GM19025 (cell line): ENCODE results near the gene PPFIA3.

Experiments
- ATAC-seq: cut with Tn5 transposase; IDR thresholded peaks from one replicate; pipeline ENCODE4 v1.9.1; 2021; ENCODE audit warnings: mild to moderate bottlenecking, low read depth, moderate library complexity; ENCODE audit not compliant: unreplicated experiment

The PPFIA3 gene

DNA sequence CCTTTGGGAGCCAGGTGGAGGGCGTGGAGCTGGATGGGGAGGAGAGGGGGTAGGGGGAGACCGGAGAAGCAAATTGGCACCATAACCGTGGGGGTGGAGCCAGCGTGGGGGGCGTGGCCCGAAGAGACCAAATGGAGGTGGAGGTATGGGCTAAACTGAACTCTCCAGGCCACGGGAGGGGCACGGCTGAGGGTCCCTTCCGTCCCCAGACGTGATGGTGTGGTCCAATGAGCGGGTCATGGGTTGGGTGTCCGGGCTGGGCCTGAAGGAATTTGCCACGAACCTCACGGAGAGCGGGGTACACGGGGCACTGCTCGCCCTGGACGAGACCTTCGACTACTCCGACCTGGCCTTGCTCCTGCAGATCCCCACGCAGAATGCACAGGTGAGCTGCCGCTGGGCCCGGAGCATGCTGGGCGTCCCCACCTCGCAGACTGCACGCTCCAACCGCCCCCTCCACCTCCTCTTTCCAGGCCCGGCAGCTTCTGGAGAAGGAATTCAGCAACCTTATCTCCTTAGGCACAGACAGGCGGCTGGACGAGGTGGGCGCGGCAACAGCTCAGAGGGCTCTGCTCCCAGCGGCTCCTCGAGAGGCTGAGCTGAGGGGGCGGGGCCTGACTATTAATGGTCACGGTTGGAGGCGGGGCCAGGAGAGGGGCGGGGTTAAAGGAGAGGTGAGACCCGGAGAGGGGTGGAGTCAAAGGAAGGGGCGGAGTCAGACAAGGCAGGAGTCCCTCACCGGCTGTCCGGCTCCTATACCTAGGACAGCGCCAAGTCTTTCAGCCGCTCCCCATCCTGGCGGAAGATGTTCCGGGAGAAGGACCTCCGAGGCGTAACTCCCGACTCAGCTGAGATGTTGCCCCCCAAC, 29.7 kb downstream of the PPFIA3 start:
- no peak for ATAC-seq

DNA sequence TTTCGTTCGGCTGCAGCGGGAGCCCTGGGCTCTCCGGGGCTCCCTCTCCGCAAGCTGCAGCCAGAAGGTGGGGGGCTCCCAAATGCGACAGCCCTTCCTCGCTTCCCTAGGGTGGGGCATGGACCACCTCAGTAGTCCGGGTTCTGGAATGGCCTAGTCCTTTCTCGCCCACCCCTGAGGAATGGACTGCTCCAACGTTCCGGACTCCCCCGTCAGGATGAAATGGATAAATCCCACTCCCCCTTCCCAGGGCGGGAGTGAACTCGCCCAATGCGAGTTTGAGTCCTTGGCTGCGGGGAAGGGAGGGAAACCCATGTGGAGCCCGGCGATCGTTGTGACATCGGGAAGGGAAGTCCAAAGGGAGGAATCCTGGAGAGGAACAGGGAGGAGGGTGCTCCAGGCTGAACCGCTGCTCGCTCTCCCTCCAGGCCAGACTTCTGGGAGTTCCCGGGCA, 30.3 kb downstream of the PPFIA3 start:
- ATAC-seq, result no peak

DNA sequence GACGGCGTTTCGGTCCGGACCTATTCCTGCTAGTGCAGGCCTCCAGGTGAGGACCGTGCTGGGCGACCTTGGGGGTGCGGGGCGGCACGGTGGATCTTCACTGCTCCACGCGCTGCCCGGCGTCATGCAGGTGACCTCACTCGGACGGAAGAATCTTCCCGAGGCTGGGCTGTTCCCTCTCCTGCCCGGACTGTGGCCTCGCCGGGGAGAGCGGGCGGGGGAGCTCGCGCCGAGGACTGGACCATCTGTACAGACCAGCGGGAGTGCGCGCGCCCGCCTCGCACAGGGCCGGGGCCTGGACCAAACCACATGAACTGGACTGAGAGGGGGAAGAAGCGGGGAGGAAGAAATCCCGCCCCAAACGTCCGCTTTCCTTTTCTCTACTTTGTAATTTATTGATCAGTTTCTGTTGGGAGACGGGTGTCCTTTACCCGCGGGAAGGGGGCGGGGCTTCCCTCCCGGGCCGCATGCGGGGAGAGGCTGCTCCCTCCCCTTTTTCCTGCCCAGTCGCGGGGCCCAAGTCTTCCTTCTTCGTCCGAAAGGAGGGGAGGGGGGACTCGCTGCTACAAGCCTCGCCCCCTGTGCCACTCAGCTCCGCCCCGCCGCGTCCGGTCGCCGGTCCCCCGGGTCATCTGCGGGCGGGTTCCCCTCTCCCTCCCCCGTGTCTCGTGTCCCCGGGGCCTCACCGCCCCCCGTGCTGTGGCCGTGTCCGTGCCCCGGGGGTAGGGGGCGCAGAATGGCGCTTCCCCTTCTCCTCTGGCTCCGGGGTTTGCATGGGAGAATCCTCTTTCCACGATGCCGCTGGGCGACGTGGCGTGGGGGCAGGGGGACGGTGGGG, 31.0 kb downstream of the PPFIA3 start:
- no peak for ATAC-seq

DNA sequence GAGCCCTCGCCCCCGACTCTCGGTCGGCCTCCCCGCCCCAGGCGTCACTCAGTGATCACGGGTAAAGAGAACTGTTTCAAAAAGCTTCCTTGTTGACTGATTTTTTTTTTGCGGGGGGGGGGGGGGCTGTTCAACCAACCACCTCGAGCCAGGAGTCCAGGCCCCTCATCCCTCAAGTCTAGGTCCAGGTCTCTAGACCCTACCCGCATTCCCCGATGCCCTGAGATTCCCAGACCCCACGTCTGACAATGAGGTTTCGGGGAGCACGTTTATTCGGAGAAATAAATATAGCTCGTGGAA, 31.6 kb downstream of the PPFIA3 start:
- no peak for ATAC-seq

DNA sequence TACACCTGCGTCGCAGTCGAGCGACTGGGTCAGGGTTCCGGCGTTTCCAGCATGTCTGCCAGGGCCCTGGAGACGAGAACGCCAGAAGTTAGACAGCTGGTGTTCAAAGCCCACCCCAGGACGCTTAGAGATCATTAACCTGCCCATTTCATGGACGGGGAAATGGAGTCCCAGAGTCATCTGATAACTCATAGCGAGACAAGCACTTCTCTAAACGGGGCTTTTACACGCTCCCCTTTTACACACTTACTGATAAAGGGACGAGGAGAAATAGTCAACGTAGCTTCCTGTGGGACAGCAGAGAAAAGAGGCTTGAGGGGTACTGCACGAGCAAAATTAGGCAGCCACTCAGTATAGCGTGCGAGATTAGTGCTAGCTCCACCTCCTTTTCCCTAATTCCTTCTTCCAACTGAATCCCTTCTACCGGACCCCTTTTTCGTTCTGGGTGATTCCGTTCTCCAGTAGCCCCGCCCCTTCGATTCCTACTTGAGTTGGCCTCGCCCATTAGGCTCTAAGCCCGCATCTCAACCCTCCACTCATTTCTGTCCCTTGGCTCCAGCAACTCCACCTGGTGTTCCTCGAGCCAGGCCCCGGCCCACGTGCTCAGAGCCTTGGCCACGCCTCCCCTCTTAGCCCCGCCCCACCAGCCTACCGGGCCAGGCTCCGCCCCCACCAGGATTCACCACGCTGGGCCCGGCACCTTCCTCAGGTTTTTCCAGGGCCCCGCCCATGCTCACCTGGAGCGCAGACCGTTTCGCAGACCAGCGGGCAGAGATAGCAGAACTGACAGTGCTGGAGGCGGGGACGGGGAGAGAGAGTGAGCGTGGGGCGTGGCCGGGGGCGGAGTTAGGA, 32.1 kb downstream of the PPFIA3 start:
- no peak for ATAC-seq

DNA sequence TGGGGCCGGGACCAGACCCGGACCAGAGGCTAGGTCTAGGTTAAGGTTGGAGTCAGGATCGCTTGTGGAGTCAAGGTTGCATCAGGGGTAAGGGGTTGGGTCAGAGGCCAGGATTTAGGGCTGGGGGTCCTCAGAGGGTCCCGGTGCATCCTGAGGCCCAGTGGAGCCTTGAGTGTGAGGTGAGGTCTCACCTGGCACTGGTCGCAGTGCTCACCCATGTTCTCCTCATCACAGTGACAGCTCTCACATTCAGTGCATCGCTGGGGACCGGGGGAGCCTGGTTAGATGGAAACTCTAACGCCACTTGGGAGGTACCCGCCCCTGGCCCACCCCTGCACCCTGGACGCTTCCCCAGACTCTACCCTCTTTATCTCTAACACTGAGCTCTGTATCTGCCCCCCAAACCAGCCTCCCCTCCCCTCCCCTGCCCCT, 32.8 kb downstream of the PPFIA3 start:
- ATAC-seq, result no peak

DNA sequence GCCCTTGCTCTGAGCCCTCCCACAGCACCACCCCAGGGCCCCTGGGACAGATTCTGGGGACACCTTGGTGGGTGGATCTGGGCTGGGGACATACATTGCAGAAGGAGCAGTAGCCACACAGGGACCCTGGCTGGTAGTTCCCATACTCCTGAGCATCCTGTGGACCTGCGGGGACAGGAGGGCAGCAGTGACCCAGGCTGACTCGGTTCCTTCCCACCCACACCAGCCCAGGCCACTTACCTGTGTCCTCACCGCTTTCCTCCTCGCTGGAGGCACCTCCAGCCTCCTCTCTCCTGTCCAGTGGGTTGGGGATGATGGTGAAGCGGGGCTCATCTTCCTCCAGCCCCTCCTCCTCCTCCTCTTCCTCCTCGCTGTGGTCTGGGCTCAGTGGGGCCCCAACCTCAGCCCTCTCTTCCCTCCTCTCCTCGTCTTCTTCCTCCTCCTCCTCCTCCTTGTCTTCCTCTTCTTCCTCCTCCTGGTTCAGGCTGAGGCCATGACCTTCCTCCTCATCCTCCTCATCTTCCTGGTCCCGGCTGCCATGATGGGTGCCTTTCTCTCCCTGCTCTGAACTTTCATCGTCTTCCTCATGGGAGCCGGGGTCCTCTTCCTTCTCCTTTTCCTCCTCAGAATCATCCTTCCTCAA, 33.9 kb downstream of the PPFIA3 start:
- no peak for ATAC-seq

DNA sequence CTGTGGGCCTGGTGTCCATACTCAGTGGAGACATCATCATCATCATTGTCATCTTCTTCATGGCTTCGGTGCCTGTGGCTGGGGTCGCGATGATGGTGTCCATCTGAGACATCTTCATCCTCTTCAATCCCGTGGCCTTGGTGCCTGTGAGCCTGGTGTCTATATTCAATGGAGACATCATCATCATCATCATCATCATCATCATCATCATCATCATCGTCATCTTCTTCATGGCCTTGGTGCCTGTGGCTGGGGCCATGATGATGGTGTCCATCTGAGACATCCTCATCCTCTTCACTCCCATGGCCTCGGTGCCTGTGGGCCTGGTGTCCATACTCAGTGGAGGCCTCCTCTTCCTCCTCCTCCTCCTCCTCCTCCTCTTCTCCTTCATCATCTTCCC, 34.9 kb downstream of the PPFIA3 start:
- ATAC-seq, result no peak

DNA sequence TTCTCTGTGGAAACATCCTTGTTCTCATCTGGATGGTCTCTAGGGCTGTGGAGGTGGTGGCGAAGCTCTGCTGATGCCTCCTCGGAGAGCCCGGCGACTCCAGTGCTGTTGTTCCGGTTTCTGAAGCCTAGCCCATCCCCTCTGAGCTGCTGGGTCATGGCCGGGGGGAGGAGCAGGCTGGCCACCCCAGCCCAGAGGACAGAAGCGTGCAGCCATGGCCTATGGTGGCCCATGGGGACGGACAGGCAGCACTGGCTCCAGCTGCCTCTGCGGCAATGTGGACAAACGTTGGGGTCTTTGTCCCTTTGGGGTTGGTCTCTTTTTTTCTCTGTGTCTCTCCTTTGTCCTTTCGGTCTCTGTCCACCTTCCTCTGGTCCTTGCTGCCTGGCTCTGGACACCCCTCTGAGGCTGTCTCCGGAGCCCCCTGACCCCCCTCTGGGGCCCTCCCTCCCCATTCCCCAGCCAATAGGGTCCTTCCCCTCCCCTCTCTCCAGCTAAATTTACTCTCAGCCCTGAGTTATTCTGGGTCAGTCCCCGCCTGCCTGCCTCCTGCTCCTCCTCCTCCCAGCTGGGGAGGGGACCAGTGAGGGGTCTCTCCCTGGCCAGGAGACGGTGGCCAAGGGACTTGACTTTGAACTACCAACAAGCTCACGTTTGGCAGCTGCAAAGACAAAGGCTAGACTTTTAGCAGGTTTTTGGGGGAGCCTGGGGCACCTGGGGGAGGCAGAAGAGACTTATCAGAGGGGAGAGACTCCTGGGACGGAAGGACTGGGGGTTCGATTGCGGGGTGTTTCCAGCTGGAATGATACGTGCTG, 35.9 kb downstream of the PPFIA3 start, which contains the start of gene HRC:
Gene HRC (minus strand): TSS at position 392 of the 815 bp plus-strand sequence. CDS start 159 bp downstream, at position 233.
- ATAC-seq, result no peak

DNA sequence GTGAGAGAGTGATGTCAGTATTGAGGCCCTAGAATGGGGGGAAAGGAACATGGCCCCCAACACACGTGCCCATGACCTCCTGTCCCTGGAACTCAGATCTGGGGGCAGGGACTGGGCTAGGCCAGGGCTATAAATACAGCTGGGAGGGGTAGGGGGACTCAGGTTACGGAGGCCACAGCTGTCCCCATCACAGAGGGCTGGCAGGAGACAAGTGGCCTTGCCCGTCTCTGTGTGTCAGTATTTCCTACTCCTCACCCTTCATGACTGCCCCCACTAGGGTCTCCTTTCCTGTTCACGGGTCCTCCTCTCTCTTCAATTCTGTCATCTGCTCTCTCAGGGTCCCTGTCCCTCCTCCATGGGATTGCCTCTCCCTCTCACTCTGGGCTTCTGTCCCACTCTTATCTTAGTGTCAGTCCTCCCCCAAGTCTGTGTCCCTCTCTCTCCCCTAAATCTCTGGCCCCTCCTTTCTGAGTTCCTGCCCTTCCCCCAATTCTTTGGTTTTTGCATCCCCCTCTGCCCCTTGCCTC, 36.5 kb downstream of the PPFIA3 start:
- ATAC-seq, result no peak

DNA sequence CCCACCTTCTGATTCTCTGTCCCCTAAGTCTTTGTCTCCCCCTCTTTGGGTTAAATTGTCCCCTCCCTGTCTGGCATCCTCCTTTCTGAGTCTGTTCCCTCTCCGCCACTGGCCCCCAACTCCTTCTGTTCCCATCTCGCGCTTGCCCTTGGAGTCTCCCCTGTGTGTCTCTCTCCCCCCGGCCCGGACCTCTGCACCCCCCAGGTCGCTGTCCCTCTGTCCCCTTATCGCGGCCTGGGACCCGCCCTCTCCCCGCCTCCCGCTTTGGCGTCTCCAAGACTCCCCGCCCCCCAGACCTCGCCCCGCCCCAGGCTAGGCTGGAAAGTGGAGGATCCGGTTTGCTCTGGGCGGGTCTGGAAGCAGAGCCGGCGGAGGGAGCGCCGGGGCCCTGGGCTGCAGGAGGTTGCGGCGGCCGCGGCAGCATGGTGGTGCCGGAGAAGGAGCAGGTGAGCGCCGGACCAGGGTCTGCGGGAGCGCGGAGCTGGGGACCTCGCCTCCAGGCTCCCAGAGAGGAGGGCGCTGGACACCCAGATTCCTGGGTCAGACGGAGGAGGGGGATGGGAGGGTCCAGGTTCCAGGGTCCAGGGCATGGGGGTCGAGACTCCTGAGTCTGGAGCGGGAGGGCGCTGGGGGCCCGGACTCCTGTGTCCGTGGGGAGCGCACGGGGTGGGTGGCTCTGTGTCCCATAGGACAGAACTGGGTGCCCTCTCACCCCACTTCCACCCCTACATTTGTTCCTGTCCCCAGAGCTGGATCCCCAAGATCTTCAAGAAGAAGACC, 38.3 kb downstream of the PPFIA3 start, which contains the start of gene TRPM4:
Gene TRPM4 (plus strand): TSS at position 348 of the 780 bp plus-strand sequence. CDS start 75 bp downstream, at position 423.
- ATAC-seq, result no peak

DNA sequence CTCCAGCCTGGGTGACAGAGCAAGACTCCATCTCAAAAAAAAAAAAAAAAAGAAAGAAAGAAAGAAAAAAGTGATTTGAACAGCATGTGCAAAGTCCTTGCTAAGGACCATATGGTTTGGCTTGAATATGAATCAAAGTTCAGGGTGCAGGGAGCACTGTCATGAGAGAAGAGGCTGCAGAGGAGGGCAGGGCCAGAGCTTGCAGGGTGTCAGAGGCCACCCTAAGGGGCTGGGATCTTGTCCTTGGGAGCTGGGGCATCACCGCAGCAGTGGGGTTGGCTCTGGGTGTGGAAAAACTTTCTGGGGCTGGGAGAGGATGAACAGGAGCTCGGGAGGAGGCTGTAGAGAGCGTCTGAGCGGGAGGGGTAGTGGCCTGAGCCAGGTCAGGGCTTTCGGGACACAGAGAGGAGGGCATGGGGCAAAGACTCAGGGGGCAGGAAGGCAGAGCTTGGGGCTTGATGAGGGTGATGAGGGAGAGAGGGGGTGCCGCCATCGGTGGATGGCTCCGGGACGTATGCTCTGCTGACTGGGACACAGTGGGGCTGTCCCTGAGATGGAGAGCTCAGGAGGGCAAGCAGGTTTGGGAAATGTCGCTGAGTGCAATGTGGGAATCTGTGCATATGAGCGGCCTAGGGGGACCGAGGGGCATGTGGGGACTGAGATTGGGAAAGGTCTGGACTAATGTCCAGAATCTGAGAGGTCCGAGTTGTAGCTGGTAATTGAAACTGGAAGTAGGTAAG, 41.3 kb downstream of the PPFIA3 start:
- ATAC-seq, result no peak

DNA sequence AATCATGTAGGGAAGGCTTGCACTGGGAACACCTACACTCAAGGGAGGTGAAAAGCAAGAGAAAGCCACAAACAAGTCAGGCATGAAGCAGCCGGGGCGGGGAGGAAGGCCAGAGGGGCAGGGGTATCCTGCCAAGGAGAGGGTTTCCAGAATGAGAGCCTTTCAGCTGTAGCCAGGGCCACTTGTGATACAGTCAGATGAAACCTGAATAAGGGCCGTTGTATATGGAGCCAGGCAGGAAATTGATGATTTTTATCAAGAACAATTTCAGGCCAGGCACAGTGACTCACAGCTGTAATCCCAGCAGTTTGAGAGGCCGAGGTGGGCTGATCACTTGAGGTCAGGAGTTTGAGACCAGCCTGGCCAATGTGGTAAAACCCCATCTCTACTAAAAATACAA, 42.6 kb downstream of the PPFIA3 start:
- ATAC-seq, result no peak

DNA sequence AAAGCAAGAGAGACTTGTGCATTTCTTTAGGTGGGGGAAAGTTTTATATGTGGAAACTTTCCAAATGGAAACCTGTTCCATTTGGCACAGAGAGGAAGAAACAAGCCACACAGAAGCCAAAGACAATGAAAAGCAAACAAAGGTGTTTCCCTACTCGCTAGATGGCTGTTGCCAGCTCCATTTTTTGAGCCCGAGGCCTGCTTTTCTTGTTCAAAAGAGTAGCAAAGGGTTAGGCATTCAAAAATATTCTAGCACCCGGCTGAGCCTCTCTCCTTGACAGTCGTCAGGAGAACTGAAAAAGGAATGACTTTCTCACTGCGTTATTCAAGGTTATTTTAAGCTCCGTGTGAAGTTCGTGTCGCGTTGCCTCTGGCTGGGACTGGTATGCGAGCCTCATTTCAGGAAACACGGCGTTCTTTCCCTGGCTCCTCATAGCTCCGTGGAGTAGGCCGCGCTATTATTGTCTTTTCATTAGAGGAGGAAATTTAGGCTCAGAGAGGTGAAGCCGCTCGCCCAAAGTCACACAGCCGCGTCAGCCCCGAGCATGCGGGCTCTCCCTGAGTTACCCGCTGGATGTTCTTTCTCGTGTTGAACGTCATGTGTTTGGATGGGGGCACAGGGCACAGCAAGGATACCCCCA, 45.9 kb downstream of the PPFIA3 start:
- ATAC-seq, result no peak

DNA sequence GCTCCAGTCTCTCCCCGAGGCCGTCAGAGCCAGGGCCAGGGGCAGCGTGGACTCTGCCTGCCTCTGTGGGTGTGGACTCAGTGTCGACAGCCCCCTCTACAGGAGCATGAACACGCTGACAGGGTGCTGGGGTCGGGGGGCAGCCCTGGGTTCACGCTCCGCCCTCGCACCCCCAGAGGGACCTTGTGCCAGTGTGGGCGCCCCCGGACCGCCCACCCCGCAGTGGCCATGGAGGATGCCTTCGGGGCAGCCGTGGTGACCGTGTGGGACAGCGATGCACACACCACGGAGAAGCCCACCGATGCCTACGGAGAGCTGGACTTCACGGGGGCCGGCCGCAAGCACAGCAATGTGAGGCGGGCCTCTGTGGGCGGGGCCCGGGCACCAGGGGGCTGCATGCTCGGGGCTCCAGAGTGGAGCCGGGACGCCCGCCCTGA, 46.5 kb downstream of the PPFIA3 start:
- no peak for ATAC-seq

DNA sequence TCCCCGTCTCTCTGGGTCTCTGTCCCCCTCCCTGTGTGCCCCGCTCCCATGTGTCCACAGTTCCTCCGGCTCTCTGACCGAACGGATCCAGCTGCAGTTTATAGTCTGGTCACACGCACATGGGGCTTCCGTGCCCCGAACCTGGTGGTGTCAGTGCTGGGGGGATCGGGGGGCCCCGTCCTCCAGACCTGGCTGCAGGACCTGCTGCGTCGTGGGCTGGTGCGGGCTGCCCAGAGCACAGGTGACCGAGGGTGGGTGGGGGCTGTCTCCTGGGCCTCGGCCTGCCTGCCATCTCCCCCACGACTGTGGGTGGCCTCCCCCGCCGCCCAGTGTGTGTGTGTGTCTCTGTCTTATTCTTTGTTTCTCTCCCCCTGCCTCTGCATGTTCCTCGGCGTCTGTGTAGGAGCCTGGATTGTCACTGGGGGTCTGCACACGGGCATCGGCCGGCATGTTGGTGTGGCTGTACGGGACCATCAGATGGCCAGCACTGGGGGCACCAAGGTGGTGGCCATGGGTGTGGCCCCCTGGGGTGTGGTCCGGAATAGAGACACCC, 48.6 kb downstream of the PPFIA3 start:
- ATAC-seq, result no peak

DNA sequence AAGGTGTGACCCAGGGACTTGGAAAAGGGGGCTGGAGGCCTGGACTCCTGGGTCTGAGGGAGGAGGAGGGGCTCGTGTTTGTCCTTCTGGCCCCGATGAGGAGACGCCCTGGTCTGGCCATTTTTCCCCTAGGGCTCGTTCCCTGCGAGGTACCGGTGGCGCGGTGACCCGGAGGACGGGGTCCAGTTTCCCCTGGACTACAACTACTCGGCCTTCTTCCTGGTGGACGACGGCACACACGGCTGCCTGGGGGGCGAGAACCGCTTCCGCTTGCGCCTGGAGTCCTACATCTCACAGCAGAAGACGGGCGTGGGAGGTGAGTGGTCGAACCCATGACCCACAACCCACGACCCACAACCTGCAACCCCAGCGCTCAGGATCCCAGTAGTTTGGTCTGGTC, 49.1 kb downstream of the PPFIA3 start:
- ATAC-seq, result no peak
